Stromal cell of bone marrow (primary cell): ENCODE measurements around the gene CUX1.

ENCODE experiments used
- DNase-seq: peaks from one replicate; pipeline ENCODE4 v3.0.0-alpha.2; 2012; ENCODE audit warnings: low read depth

Gene CUX1

DNA sequence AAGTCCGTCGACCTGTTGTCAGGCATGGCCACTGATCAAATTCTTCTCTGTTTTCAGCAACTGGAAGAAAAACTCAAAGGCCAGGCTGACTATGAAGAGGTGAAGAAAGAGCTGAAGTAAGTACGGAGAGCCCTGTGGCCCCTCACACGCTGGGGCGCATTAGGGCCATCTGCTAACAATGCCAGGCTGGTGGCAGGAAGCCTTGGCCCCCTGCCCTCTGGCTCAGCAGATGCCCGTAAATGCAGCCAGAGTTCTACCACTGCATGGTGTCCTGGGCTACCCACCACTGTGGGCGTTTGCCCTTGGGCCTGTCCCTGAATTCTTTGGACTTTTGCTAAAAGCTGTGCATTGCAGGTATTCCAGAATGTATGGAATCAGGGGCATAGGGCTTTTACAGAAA is 372.3 kb downstream of the CUX1 start:
- no peak for DNase-seq

DNA sequence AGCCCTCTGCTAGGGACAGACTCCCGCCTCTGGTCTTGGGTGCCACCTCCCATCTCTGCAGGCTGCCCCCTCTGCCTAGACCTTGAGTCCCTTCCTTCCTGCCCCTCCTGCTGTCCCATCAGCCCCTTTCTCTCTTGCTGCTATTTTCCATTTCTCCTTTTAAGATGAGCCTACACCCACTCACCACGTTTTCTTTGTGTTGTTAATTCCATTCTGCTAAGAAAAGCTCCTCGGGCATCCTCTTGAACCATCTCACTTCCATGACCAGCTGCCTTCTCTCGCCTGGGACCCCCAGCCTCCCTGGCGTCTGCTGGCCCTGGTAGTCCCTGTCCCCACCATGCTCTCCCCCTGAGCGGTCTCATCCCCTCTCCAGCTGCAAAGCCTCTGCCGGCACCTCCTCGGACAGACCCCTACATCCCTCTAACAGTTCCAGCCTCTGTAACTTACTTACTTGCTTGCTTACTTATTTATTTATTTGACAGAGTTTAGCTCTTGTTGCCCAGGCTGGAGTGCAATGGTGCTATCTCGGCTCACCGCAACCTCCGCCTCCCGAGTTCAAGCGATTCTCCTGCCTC is 373.4 kb downstream of the CUX1 start:
- DNase-seq: no peak

DNA sequence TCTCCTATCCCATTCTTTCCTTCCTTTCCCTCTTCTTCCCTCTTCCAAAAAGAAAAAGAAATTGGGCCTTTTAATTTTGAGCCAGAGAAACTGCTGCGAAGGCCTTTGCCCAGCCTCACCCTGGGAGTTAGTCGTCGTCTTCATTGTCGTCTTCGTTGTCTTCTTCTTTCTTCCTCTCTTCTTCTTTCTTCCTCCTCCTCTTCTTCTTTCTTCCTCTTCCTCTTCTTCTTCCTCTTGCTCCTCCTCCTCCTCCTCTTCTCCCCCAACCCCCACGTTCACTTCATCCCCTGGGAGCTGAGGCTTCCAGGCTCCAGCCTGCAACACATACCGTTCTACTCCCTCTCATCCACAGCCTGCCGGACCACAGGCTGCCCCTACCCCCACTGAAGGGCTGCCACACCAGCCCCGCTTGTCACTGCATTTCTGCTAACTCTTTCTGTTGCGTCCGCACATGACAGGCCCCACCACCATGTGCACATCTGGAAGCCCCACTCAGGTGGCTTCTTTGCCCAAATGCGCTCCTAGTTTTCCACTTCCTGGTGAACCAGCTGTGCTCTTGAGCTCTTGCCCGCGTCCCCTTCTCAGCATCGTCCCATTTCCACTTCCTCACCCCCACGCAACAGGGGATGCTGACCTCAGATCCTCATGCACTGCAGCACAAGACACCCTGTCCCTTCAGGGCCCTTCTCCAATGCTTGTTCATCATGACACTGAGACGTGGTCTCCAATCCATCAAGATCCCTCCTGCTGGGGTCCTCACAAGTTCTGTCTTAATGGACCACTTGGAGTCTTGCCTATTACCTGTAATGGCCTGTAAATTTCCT is 374.3 kb downstream of the CUX1 start:
- no peak for DNase-seq

DNA sequence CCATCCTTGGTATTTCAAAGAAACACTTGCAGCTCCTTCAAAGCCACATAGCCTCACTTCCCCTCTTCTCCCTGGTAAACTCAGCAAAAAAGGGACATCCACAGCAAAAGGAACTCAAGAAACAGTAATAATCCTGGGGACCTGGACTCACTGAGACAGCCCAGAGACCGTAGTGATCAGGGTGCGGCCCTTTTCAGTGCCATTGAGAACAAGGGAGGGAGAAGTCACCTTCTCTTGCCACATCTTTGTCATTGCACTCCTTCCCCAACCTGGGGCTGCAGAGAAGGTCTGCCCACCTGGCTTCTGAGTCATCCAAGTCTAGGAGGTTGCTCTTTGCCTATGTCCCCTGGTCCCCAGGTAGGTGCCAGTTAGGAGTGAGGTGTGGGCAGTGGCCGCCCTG is 375.4 kb downstream of the CUX1 start:
- no peak for DNase-seq

DNA sequence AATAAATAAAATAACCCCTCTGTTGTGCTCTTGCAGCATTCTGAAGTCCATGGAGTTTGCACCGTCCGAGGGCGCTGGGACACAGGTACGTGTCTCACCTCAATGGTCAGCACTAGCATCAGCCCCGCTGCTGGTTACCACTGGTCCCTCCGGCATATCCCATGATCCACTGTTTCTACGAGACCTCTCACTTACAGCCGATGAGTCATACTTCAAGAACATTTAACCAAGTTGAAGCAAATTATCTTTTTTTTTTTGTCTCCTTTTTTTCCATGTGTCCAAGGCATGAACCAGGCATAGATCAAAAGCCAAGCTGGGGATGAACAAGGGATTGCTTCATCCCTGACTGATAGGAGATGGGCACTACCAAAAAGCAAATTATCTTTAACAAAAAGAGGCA is 376.4 kb downstream of the CUX1 start:
- no peak for DNase-seq

DNA sequence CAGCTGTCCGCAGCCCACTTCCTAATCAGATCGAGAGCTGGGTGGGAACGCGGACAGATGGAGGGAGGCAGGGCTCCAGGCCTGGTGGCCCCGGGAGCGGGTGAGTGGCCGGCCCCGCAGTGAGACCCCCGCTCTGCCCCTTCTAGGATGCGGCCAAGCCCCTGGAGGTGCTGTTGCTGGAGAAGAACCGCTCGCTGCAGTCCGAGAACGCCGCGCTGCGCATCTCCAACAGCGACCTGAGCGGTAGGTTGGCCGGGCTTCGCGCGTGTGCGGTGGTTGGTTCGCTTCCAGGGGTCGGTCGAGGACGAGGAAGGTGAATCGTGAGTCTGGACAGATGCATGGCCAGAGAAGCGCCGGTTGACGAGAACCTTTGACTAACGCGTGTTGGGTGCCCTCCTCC is 377.9 kb downstream of the CUX1 start:
- DNase-seq: no peak

DNA sequence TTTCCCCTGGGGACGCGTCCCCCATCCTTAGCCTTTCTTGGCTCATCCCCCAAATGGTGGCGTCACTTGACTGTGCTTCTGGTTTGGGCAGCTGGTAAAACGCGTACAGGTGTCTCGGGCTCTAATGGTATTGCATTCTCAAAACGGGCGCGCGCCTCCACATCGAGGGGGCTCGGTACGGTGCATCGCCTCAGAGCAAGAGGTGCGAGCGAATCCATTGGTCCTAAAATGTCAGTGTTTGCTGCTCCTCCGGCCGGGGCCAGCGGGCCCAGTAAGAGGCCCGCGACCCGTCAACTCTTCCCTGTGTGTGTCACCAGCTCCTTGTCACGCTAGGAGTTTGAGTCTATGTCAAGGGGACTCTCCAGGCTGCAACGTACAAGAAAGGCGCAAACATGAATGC is 378.6 kb downstream of the CUX1 start:
- no peak for DNase-seq

DNA sequence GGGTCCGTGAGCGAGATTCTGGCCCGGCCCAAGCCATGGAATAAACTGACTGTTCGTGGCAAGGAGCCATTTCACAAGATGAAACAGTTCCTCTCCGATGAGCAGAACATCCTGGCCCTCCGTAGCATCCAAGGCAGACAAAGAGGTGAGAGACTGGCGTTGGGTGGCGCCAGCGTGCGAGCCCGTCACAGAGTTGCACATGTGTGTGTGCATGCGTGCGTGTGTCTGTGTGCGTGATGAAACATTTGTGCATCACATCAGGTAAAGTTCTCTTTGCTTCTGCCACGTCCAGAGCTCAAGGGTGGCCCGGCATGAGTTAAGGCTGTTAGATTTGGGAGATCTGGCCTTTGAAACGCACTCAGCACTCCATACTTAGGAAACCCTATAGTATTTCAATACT is 379.7 kb downstream of the CUX1 start:
- no peak for DNase-seq

DNA sequence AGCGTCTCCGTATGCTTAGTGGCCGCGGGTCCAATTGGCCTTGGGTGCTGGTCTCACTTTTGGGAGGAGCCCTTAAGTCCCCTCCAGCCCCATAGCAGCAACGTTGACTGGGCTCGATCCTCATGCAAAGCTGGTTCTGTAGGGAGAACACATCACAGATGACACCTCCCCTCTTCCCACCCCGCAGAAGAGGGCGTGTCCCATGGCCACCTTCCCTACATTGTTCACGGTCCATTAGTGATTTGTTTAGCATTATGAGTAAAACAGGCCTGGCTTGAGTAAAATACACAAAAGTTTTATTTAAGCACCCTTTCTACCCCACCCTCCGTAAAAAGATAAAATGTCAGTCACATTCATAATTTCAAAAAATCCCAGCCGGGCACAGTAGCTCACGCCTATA is 380.2 kb downstream of the CUX1 start:
- no peak for DNase-seq

DNA sequence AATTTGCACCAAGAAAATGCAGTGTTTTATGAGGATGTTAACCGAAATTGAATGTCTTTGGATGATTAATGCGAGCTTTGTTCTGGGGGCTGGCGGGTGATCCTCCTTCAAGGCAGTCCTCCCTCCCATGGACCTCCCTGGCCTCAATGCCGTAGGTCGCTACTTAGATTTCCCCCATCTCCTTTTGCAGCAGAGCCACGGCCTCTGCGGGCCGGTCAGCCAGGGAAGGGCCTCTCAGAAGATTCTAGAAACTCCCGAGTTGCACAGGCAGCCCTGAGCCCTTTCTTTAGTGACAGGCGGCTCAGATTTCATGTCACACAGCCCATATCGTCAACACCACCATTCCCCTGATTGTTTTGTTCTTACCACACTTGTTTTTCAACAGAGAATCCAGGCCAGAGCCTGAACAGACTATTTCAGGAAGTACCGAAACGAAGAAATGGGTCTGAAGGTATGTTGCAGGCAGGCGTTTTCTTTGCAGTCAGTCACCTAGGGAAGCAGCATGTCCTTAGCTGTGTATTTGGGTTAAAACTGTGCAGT is 381.1 kb downstream of the CUX1 start:
- no peak for DNase-seq

DNA sequence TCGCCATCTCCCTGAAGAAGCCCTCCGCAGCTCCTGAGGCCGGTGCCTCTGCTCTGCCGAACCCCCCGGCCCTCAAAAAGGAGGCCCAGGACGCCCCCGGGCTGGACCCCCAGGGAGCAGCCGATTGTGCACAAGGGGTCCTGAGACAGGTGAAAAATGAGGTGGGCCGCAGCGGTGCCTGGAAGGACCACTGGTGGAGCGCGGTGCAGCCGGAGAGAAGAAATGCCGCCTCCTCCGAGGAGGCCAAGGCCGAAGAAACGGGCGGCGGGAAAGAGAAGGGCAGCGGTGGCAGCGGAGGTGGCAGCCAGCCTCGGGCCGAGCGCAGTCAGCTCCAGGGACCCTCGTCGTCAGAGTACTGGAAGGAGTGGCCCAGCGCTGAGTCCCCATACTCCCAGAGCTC is 384.1 kb downstream of the CUX1 start:
- DNase-seq: no peak

DNA sequence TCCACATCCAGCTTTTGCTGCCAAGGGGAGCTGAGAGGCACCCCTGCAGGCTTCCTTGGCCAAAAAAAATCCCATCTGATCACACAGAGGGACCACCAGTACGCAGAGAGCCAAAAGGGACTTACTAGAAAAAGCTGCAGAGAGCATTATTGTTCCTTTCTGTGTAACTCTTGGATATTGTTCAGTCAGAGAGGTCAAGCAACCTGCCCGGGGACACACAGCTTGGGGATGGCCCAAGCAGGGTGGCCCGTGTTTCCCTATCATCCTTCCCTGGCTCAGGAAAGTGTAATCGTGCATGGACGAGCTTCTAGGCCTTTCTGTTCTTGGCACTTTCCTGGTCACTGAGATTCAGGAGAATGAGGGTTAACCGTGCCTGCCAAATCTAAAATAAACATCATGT is 385.1 kb downstream of the CUX1 start:
- DNase-seq: no peak

DNA sequence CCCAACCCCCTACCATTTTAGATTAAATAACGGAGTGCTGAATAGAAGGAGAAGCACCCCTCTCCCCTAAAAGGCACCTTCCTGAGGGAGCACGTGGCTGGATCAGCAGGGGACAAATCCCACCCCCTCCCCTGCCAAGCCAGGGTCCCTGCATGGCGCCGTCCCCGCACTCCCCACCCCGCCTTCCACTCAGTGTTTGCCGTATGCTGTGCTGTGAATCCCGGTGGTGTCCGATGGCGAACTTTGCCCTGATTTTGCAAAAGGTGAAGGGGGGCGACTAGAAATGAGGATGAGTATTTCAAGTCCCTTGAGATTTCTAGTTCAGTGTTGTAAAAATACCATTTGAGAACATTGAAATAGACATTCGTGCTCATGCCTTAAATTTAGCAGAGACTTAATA is 385.8 kb downstream of the CUX1 start:
- no peak for DNase-seq

DNA sequence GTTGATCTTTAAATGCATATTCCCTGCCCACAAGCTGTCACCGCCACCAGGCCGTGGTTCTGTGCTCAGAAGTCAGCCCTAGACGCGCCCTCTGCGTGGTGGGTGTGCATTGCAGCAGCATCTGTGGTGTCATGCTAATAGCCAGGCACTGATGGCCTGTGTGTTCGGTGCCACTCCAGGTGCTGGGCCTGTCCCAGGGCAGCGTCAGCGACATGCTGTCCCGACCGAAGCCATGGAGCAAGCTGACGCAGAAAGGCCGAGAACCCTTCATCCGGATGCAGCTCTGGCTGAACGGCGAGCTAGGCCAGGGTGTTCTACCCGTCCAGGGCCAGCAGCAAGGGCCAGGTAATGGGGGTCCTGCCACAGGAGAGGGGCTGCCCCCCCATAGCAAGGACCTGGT is 386.8 kb downstream of the CUX1 start:
- no peak for DNase-seq

DNA sequence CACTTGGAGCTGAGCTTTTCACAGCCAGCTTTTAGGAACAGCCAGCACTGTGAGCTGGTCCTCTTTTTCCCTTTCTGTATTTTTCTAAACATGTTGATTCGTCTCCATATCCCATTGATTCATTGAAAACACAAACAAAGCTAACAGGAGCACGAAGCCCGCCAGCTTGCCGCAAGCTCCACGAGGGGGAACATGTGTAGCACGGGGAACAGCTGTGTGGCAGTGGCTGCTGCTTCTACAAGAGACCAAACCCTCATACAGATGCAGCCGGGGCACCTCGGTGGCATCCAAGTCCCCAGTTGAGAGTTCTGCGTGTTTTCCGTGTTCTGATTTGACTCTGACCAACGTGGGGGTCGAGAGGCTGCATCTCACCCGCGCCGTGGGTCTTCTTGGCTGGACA is 388.5 kb downstream of the CUX1 start:
- DNase-seq: no peak

DNA sequence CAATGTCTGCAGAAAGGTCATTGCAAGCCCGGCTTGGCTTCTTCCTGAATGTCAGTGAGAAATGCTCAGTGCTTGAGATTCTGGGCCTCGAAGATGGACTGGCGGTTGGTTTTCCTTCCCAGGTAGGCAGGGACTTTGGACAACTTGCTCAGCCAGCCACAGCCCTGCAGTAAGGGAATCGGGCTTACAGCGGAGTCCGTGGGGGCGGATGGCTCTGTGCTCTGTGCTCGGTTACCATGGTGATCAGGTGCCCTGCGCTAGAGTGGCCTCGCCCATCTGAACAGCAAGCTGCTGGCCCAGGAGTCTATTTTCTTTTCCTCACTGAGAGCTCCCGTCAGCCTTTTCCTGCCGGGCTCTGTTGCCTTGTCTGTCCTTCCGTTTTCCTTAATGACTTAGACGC is 391.4 kb downstream of the CUX1 start:
- DNase-seq: no peak

DNA sequence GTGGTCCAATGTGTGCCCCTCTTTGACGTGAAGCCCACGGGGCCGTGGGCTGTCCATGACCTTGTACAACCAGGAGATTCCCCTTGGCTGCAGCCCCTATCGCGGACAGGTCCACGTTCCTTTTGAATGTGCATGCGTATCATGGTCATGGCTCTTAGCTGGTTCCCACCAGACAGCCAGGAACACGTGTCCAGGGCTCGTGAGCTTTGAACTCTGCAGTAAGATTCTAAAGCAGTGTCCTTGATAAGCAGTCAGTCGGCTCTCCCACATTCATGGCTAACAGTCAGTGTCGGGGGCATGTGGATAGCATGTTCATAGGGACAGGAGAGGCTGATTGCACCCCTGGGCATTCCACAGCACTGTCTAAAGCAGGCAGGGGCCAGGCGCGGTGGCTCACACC is 393.4 kb downstream of the CUX1 start:
- DNase-seq: no peak

DNA sequence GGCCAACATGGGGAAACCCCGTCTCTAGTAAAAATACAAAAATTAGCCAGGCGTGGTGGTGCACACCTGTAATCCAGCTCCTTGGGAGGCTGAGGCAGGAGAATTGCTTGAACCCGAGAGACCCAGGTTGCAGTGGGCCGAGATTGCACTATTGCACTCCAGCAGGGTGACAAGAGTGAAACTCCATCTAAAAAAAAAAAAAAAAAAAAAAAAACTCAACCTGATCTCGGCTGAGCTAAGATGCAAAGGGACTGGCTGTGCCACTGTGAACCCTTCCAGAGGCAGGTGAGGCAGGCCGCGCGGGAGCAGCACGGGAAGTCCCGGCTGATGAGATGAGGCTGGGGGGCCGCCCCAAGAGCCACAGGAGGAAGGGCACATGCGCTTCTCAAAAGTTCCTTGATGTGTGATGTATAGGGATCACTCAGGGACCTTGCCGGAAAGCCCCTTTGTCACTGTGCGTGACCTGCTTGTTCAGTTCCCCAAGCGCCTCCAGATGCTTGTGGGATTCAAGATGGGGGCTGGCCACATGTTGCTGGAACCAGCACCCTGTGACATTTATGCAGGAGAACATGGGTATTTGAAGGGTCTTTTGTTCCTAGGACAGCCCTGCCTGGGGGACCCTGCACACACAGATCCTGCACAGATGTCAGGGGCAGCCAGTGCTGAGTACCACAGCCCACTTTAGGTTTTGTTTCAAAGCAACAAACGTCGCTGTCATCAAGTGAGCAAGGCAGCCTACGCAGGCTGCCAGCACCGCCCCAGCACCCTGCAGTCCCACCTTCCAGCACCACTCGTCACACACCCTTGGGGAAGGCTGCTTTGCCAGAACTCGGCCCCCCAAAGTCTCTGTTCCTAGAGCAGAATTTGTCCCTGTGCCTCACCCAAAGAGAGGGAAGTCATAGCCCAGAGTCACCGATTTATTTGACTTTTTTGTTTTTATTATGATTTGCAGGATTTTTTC is 394.4 kb downstream of the CUX1 start:
- DNase-seq: no peak

DNA sequence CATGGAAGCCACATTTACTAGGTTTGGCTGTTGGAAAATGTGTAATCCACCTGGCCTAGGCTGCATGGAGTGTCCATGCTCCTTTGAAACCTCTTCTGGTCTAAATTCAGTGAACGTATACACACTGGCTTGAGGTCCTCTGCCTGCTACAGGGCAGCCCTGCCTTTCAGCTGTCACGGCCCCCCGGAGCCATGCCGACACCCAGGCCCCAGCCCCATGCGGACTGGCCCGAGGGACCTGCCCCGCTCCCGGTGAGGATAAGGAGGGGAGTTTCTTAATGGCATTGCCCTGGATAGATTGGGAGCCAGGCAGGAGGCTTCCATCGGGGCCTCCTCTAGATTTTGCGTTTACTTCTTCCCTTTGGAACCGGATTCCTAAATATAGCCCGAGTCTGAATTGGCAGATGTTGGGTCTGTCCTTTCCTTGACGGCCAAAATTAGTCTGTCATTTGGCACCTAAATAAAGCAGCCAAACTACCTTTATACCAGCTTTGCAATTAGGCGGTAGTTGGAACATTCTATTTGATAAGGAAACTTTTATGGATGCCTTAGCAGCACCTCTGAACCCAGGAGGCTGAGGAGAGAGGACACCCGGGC is 397.1 kb downstream of the CUX1 start:
- no peak for DNase-seq

DNA sequence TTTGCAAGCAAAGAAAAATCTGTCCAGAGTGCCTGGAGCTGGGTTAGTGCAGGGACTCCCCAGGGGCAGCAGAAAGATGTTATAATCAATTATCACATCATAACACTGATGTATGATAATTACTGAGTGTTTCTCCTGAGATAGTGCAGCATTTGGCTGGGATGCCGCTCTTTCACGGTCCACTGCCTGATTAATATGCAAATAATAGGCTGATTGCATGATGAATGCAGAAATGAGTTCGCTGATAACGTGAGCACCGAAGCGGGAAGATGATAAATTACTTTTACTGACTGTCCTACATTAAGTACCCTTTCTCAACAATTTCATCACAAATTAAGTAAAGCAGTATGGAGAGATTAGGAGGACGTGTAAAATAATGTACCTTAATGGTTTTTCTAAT is 397.8 kb downstream of the CUX1 start:
- no peak for DNase-seq

DNA sequence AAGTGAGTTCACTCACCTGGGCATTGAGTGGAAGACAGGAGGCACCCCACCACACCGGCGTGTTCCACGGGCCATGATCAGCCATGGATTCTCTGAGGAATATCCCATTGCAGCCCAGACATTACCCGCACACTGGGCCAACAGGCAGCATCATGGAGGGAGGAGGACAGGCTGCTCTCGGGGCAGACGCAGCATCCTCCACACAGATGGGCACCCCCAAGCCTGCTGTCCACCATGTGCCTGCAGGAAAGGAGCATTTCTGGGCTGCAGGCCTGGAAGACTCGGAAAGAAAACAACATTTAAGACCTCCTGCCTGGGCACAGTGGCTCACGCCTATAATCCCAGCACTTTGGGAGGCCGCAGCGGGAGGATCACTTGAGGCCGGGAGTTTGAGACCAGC is 398.3 kb downstream of the CUX1 start:
- DNase-seq: no peak

DNA sequence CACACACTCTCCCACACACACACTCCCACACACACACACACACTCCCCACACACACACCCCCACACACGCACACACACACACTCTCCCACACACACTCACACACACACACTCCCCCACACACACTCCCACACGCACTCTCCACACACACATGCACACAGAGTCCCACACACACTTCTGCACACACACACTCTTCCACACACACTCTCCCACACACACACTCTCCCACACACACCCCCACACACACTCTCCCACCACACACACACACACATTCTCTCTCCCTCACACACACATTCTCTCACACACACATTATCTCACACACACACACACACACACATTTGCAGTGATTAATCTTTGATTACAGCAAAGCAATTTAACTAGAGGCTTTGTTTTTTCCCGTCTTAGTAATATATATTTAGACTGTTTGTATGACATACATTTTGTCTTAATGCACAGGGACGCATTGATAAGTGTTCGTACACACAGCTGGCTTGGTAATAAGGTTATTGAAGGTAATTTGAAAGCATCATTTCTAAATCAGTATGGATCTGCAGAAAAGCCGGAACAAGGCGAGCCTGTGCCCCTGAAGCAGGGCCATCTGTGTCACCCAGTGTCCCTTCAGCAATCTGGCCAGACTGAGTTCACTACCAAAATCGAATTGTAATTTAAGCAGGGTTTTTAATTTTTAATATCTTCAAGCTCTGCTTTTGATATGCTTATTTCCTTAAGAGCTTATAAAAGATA is 399.3 kb downstream of the CUX1 start:
- DNase-seq: no peak
